ENCODE data around the gene SLC16A12. TPM values are rescaled to one million over a fixed set of nuclear protein-coding genes. Genes with fewer than 3 reads are reported as not detected.

SLC16A12 gene
- total and polyA plus RNA-seq, 4 donors: 0.21 to 6.7 (median 0.54) TPM

GRCh38 chr10:89440226-89441009, 95.0 kb downstream of the SLC16A12 start:
- no peak overlapping the region for H3K27ac ChIP-seq (ENCODE audit: low read depth in 1 of 2, low read length in 2 of 2)
- intact Hi-C loops (cut with DNase I): no loop called here
- DNase-seq: no peak
- H3K36me3 ChIP-seq (ENCODE audit: control insufficient read depth in 1 of 2, insufficient read depth in 2 of 2, low read length in 1 of 2): no peaks in the 10 kb centered on the region
- 54 to 61% methylated on average over 4 of the region's 4 CpGs for WGBS, 2 donors
- H3K27me3 ChIP-seq (ENCODE audit: control insufficient read depth in 1 of 2, insufficient read depth in 2 of 2, low read length in 1 of 2): no peaks in the 10 kb centered on the region
- no peaks in the 10 kb centered on the region for H3K4me1 ChIP-seq (ENCODE audit: control insufficient read depth in 1 of 2, insufficient read depth in 2 of 2, low read length in 2 of 2)
- no peak overlapping the region for H3K4me3 ChIP-seq (ENCODE audit: low read length in 2 of 2)
- no peak for ATAC-seq (ENCODE audit: low FRiP score)
- no peaks in the 10 kb centered on the region for H3K9me3 ChIP-seq (ENCODE audit: control insufficient read depth, low read length)

- no peaks in the 10 kb centered on the region for H3K9me3 ChIP-seq (ENCODE audit: control insufficient read depth, low read length)
- no peaks in the 10 kb centered on the region for H3K36me3 ChIP-seq (ENCODE audit: control insufficient read depth in 1 of 2, insufficient read depth in 2 of 2, low read length in 1 of 2)
- intact Hi-C loops (cut with DNase I): no loop called here
- H3K4me3 ChIP-seq (ENCODE audit: low read length in 2 of 2): no peak overlapping the region
- no peaks in the 10 kb centered on the region for H3K4me1 ChIP-seq (ENCODE audit: control insufficient read depth in 1 of 2, insufficient read depth in 2 of 2, low read length in 2 of 2)
- no peak overlapping the region for H3K27ac ChIP-seq (ENCODE audit: low read depth in 1 of 2, low read length in 2 of 2)
- no peak for DNase-seq
- WGBS, 2 donors: 88 to 92% methylated on average over 4 of the region's 4 CpGs
- no peaks in the 10 kb centered on the region for H3K27me3 ChIP-seq (ENCODE audit: control insufficient read depth in 1 of 2, insufficient read depth in 2 of 2, low read length in 1 of 2)
- ATAC-seq (ENCODE audit: low FRiP score): no peak
Observed at GRCh38 chr10:89438525-89438924, 96.9 kb downstream of the SLC16A12 start.

- no peak overlapping the region for H3K4me3 ChIP-seq (ENCODE audit: low read length in 2 of 2)
- 37 to 39% methylated on average over 3 of the region's 3 CpGs for WGBS, 2 donors
- intact Hi-C loops (cut with DNase I): no loop called here
- DNase-seq: no peak
- no peaks in the 10 kb centered on the region for H3K27me3 ChIP-seq (ENCODE audit: control insufficient read depth in 1 of 2, insufficient read depth in 2 of 2, low read length in 1 of 2)
- no peaks in the 10 kb centered on the region for H3K4me1 ChIP-seq (ENCODE audit: control insufficient read depth in 1 of 2, insufficient read depth in 2 of 2, low read length in 2 of 2)
- no peak overlapping the region for H3K27ac ChIP-seq (ENCODE audit: low read depth in 1 of 2, low read length in 2 of 2)
- H3K9me3 ChIP-seq (ENCODE audit: control insufficient read depth, low read length): no peaks in the 10 kb centered on the region
- H3K36me3 ChIP-seq (ENCODE audit: control insufficient read depth in 1 of 2, insufficient read depth in 2 of 2, low read length in 1 of 2): no peaks in the 10 kb centered on the region
- ATAC-seq (ENCODE audit: low FRiP score): no peak
Observed at GRCh38 chr10:89431977-89432376, 103.4 kb downstream of the SLC16A12 start.

DNA sequence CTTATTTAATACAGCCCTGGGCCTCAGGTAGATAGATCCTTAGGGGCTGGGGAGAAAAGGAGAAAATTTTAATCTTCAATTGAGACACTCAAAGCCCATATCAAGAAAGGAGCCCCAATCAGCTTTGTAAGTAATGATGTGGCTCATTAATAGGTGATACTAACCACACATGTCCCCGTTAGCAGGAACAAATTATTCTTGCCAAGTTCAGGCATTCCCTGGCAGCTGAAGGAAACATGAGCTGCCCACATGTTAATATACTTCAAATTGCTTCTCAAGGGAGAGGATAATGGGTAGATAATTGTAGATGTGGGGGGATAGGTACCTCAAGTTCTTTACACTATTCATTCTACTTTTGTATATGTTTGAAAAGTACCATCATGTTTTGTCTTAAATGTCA, 106.5 kb downstream of the SLC16A12 start:
- Histone ChIP-seq H3K36me3 (ENCODE audit: control insufficient read depth in 1 of 2, insufficient read depth in 2 of 2, low read length in 1 of 2) (no peaks in the 10 kb centered on the region), H3K9me3 (ENCODE audit: control insufficient read depth, low read length) (no peaks in the 10 kb centered on the region), H3K4me1 (ENCODE audit: control insufficient read depth in 1 of 2, insufficient read depth in 2 of 2, low read length in 2 of 2) (no peaks in the 10 kb centered on the region), H3K4me3 (ENCODE audit: low read length in 2 of 2) (no peak overlapping the region), H3K27ac (ENCODE audit: low read depth in 1 of 2, low read length in 2 of 2) (no peak overlapping the region), H3K27me3 (ENCODE audit: control insufficient read depth in 1 of 2, insufficient read depth in 2 of 2, low read length in 1 of 2) (no peaks in the 10 kb centered on the region)
- 32 to 45% methylated on average over 1 of the region's 1 CpG for WGBS, 2 donors
- DNase-seq (no peak), ATAC-seq (ENCODE audit: low FRiP score) (no peak)
- intact Hi-C loops (cut with DNase I): no loop called here

- WGBS, 2 donors: 75 to 89% methylated on average over 4 of the region's 4 CpGs
- Histone ChIP-seq H3K4me1 (ENCODE audit: control insufficient read depth in 1 of 2, insufficient read depth in 2 of 2, low read length in 2 of 2) (no peaks in the 10 kb centered on the region), H3K36me3 (ENCODE audit: control insufficient read depth in 1 of 2, insufficient read depth in 2 of 2, low read length in 1 of 2) (no peaks in the 10 kb centered on the region), H3K27me3 (ENCODE audit: control insufficient read depth in 1 of 2, insufficient read depth in 2 of 2, low read length in 1 of 2) (no peaks in the 10 kb centered on the region), H3K4me3 (ENCODE audit: low read length in 2 of 2) (no peak overlapping the region), H3K27ac (ENCODE audit: low read depth in 1 of 2, low read length in 2 of 2) (no peak overlapping the region), H3K9me3 (ENCODE audit: control insufficient read depth, low read length) (no peaks in the 10 kb centered on the region)
- no peak for ATAC-seq (ENCODE audit: low FRiP score)
- DNase-seq: no peak
- intact Hi-C loops (cut with DNase I): loop anchor here in 1 of 2 donors (2.0 kb wide), 1 partner anchor 137 kb away; no protein-coding TSS in a partner anchor
Observed at GRCh38 chr10:89427629-89428028, 107.8 kb downstream of the SLC16A12 start.

DNA sequence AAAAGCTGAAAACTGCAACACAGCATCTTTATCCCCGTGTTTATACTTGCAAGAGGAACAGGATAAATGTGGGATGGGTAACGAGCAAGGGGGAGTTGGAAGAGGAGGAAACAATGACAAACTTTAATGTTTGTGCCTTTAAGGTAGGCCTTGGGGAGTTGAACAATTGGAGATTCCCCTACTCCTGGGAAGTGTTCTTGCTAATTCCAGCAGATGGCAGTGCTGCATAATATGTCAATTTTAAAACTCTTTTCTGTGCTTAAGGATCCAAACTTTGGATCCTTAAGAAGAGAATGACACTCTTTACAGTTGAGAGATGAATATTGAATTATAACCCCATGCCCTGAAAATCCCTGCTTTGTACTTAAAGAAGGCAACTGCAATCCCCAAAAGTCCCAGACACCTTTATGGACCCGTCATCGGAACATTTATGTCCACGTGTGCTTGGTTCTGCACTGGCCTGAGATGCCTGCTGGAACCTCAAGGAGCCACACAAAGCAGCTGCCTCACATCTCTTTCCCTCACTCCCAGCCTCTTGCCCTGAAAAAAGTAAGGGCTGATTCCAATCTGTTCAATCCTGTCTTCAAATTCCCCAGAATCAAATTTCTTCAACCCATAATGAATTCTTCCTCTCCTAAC, 109.0 kb downstream of the SLC16A12 start:
- DNase-seq: no peak
- H3K27ac ChIP-seq (ENCODE audit: low read depth in 1 of 2, low read length in 2 of 2): no peak overlapping the region
- H3K27me3 ChIP-seq (ENCODE audit: control insufficient read depth in 1 of 2, insufficient read depth in 2 of 2, low read length in 1 of 2): no peaks in the 10 kb centered on the region
- H3K36me3 ChIP-seq (ENCODE audit: control insufficient read depth in 1 of 2, insufficient read depth in 2 of 2, low read length in 1 of 2): peaks cover 1 to 2% of the 10 kb centered on the region in 2 donors
- no peak overlapping the region for H3K4me3 ChIP-seq (ENCODE audit: low read length in 2 of 2)
- no peaks in the 10 kb centered on the region for H3K9me3 ChIP-seq (ENCODE audit: control insufficient read depth, low read length)
- H3K4me1 ChIP-seq (ENCODE audit: control insufficient read depth in 1 of 2, insufficient read depth in 2 of 2, low read length in 2 of 2): no peaks in the 10 kb centered on the region
- intact Hi-C loops (cut with DNase I): loop anchor here (1.0 to 2.0 kb wide), 2 partner anchors 137 to 138 kb away; no protein-coding TSS in a partner anchor
- ATAC-seq (ENCODE audit: low FRiP score): peak; percentile 81
- WGBS, 2 donors: 50 to 52% methylated on average over 5 of the region's 5 CpGs

DNA sequence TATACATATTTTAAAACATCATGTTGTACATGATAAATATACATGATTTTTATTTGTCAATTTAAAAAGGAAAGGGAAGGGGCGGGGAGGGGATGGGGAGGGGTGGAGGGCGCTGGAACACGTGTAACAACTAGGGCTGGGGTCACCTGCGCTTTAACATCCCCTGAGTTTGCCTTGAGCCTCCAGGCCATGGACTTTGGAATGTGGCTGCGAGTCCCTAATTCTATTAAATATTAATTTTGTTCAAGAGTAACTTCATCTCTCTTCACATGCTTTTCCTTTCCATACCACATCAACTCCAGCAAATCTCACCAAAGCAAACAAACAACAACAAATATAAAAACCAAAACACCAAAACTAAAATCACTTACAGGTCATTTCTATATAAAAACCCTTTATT, 110.4 kb downstream of the SLC16A12 start:
- peaks cover 2 to 6% of the 10 kb centered on the region in 2 donors for H3K36me3 ChIP-seq (ENCODE audit: control insufficient read depth in 1 of 2, insufficient read depth in 2 of 2, low read length in 1 of 2)
- no peaks in the 10 kb centered on the region for H3K9me3 ChIP-seq (ENCODE audit: control insufficient read depth, low read length)
- DNase-seq: no peak
- no peak overlapping the region for H3K4me3 ChIP-seq (ENCODE audit: low read length in 2 of 2)
- no peak for ATAC-seq (ENCODE audit: low FRiP score)
- H3K4me1 ChIP-seq (ENCODE audit: control insufficient read depth in 1 of 2, insufficient read depth in 2 of 2, low read length in 2 of 2): no peaks in the 10 kb centered on the region
- intact Hi-C loops (cut with DNase I): no loop called here
- 86 to 91% methylated on average over 5 of the region's 5 CpGs for WGBS, 2 donors
- no peak overlapping the region for H3K27ac ChIP-seq (ENCODE audit: low read depth in 1 of 2, low read length in 2 of 2)
- H3K27me3 ChIP-seq (ENCODE audit: control insufficient read depth in 1 of 2, insufficient read depth in 2 of 2, low read length in 1 of 2): no peaks in the 10 kb centered on the region

- 94 to 96% methylated on average over 2 of the region's 2 CpGs for WGBS, 2 donors
- Histone ChIP-seq H3K36me3 (ENCODE audit: control insufficient read depth in 1 of 2, insufficient read depth in 2 of 2, low read length in 1 of 2) (peaks cover 2 to 6% of the 10 kb centered on the region in 2 donors), H3K27ac (ENCODE audit: low read depth in 1 of 2, low read length in 2 of 2) (no peak overlapping the region), H3K4me1 (ENCODE audit: control insufficient read depth in 1 of 2, insufficient read depth in 2 of 2, low read length in 2 of 2) (peaks cover 0 to 4% of the 10 kb centered on the region in 2 donors), H3K9me3 (ENCODE audit: control insufficient read depth, low read length) (no peaks in the 10 kb centered on the region), H3K4me3 (ENCODE audit: low read length in 2 of 2) (no peak overlapping the region), H3K27me3 (ENCODE audit: control insufficient read depth in 1 of 2, insufficient read depth in 2 of 2, low read length in 1 of 2) (no peaks in the 10 kb centered on the region)
- DNase-seq (no peak), ATAC-seq (ENCODE audit: low FRiP score) (no peak)
- intact Hi-C loops (cut with DNase I): no loop called here
Observed at GRCh38 chr10:89421018-89421476, 114.3 kb downstream of the SLC16A12 start.

GRCh38 chr10:89419548-89419947, 115.8 kb downstream of the SLC16A12 start:
- intact Hi-C loops (cut with DNase I): no loop called here
- Histone ChIP-seq H3K4me3 (ENCODE audit: low read length in 2 of 2) (no peak overlapping the region), H3K27ac (ENCODE audit: low read depth in 1 of 2, low read length in 2 of 2) (no peak overlapping the region), H3K9me3 (ENCODE audit: control insufficient read depth, low read length) (no peaks in the 10 kb centered on the region), H3K36me3 (ENCODE audit: control insufficient read depth in 1 of 2, insufficient read depth in 2 of 2, low read length in 1 of 2) (peaks cover 2 to 6% of the 10 kb centered on the region in 2 donors), H3K4me1 (ENCODE audit: control insufficient read depth in 1 of 2, insufficient read depth in 2 of 2, low read length in 2 of 2) (peaks cover 0 to 4% of the 10 kb centered on the region in 2 donors), H3K27me3 (ENCODE audit: control insufficient read depth in 1 of 2, insufficient read depth in 2 of 2, low read length in 1 of 2) (no peaks in the 10 kb centered on the region)
- ATAC-seq (ENCODE audit: low FRiP score): no peak
- WGBS, 2 donors: 43 to 49% methylated on average over 3 of the region's 3 CpGs
- no peak for DNase-seq
